Measurements from ENCODE around the gene SLIT1.
"Not testable (repeated sequence)": the region's sequence is repeated elsewhere in the genome, so short reads cannot be mapped to it uniquely, and the experiment has no call there.

SLIT1 gene

DNA sequence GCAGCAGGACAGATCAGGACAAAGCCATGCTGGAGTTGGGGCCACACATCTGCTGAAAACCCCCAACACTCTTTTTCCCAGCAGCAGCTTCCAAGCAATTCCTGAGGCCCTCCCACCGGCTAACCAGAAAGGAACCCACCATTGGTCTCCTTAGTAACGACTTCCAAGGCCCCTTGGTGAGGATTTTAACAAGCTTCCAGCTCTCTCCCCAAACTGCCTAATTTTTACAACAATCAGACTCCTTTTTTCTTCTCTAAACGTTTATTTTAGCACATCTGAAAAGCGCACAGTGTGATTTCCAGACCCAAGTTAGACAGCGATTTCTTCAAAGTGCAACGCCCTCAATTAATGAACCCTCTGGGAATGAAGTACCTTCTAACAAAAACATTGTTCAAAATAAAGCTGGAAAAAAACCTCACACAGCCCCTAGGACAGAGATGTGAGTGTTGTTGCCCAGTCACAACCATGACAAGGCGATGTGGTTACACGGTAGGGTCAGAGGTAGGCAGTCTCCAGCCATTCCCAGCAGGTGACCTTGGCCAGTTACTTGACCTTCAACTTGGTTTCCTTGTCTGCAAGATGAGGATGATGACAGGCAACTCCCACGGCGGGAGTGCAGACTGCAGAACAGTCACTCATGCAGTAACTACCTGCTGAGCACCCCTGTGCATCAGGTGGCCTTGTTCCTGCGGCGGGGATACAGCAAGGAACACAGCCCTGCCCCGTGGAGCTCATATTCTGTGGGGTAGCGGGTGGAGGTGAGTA lies 82.3 kb downstream of the SLIT1 start:
- DNase-seq: no peak

- DNase-seq: no peak
These were observed 83.3 kb downstream of the SLIT1 start for GRCh38 chr10:97102441-97102840.

DNA sequence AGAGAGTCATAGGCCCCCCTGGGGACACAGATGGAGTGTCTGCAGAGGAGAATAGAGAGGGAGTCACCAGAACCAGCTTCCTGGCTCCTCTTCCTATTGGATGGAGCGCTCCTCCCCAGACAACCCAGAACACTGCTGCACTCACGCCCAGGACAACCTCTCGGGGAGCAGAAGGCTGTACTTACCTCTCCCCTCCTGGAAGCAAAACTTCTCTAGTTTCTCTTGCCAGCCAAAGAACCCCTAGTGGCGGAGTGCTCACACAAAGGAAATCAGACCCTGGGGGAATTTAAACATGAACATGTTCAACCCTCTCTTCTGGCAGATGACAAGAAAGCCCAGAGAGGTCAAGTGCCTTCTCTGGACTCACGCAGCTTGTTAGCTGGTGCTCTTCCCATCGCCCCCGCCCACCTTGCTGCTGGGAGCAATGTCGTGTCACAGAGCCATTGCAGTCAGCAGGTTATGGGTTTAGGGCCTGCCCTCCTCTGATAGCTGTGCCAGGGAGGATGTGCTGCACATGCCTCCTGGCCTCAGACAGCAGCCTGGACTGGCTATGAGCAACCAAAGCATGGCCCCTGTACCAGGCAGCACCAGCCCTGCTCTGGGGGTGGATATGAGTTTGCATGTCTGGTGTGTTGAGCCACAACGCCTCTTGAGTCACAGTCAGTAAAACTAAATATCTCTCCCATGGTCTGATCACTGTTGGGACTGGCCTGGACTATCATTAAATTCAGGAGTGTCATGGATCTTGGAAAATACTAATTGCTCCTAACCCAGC lies 84.4 kb downstream of the SLIT1 start:
- no peak for DNase-seq

DNA sequence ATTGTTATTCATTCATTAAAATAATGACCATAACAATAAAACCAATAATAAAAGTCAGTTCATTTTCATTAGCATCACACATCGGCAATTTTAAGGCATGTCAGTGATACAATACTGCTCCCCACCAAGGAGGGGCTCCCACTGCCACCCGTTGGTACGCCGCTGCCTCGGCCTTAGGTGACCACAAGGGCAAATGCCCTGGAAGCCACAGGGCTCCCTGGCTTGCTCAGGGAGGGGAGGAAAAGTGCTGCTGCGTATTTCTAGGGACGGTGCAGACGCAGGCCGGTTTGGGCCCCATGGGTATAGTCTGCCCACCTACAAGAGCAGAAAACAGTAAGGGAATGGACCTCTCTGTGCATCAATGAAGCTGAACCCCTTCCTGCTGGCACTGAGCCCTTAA lies 85.1 kb downstream of the SLIT1 start:
- no peak for DNase-seq

- no peak for DNase-seq
These were observed 85.9 kb downstream of the SLIT1 start for GRCh38 chr10:97099868-97100267.

DNA sequence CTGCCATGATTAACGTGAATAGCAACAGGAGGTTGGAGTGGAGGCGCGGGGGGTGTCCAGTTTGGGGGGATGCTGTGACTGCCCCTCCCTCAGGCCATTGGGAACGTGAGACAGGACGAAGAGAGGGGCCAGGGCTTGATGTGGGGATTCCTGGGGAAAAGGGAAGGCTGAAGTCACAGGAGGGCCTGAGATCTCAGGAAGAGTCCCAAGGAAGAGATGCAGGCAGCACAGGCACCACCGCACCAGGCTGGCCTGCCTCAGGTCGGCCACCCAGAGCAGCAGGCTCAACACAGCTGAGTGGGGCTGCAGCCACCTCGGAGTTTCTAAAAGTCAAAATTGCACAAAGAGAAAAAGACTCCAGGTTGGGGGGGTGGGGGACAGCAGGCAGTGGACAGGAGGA lies 86.7 kb downstream of the SLIT1 start:
- no peak for DNase-seq

DNA sequence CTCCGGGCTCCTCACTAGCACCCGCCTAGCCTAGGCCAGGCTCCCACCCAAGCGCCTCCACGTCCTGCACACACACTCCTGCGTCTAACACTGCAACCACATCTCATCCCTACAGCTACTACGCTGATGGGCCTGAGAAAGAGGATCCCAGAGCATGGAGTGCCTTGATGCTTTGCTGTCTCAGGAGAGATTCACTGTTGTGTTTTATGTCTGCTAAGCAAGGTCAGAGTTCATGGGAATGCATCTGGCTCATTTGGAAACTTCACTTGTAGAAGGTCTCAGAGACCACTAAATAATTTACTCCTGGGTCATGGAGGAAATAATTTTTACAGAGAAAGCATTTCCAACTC lies 88.7 kb downstream of the SLIT1 start:
- DNase-seq: no peak

DNA sequence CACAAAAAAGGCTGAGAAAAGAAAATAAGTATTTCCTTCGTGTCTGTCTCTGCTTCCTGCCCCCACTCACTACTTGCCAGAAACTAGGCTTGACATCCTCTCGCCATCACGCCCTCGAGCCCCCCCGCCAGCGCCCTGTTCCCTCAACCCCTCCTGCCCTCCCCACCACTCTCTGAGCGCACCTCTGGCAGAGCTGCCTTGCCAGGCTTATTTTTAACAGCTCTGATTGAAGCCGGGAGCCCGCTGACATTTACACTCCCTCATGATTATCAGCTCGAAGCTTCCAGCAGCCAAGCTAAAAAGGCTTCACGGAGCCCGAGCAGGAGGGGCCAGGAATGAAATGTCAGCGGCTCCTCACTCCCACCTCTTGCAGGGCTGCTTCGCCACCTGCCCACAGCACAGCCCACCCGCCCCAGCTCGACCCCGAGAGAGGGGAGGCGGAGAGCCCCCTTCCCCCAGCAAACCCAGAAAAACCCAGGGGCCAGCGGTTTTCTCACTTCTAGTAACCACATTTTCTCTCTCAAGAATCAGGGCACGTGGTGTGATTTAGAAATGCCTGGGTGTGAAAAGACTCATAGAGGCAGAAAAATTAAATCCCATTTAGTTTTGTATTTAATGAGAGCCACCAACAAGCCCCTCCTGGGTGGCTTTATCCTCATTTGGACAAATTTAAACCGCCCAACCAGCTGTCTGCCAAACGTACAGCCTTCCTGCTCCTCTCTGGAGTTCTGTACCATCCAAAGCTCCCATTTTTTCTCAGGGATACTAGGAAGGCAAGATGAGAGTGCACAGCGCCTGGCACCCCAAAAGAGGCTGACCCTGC lies 89.3 kb downstream of the SLIT1 start:
- no peak for DNase-seq

GRCh38 chr10:97095701-97096260 lies 90.0 kb downstream of the SLIT1 start:
- no peak for DNase-seq

GRCh38 chr10:97090644-97091043 lies 95.1 kb downstream of the SLIT1 start:
- no peak for DNase-seq

DNA sequence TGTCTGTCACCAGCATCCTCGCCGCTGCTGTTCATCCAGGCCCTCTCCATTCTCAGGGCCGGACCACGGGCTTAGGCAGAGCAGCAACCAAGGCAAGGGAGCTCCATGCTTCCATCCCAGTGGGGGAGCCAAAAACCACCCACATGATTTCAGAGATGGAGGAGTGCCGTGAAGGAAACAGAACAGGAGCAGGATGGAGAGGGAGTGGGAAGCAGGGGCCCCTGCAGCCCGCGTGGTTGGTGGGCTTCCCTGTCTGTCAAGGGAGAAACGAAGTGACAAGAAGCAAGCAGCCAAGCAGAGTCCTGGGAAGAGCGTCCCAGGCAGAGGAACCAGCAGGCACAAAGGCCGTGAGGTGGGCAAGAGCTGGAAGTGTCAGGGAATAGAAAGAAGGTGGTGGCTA lies 95.7 kb downstream of the SLIT1 start:
- no peak for DNase-seq

GRCh38 chr10:97089209-97089870 lies 96.4 kb downstream of the SLIT1 start:
- no peak for DNase-seq

- DNase-seq: no peak
These were observed 98.5 kb downstream of the SLIT1 start for GRCh38 chr10:97087296-97087695.

- no peak for DNase-seq
These were observed 99.2 kb downstream of the SLIT1 start for GRCh38 chr10:97086530-97086929.

DNA sequence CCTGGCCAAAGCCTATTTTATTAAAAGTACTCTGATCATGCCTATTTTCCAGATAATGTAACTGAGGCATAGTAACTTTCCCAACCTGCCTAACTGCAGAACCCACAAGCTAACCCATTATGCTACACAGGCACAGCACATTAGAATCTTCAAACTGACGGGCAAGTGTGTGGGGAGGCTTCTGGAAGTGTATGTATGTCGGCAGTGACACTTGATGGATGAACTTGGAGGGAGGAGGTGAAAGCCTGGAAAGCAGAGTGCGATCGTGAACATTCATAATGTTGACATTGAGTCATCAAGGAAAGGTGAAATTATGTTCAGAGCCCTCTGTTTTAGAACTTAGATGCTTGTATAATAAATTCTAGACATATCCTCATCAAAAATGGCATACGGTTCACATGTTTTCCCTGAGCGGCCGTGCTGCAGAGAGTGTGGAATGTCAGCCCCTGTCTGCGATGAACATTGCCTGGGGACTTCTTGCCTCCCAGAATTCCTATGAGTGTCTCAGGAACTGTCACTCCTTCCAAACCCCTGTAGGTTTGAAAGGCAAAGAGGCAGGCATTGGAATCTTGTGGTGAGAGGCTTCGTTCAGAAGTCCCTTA lies 102.4 kb downstream of the SLIT1 start:
- no peak for DNase-seq

- DNase-seq: not testable (repeated sequence)
These were observed 103.2 kb downstream of the SLIT1 start for GRCh38 chr10:97082575-97082974.

GRCh38 chr10:97081621-97082235 lies 104.0 kb downstream of the SLIT1 start:
- DNase-seq: no peak

DNA sequence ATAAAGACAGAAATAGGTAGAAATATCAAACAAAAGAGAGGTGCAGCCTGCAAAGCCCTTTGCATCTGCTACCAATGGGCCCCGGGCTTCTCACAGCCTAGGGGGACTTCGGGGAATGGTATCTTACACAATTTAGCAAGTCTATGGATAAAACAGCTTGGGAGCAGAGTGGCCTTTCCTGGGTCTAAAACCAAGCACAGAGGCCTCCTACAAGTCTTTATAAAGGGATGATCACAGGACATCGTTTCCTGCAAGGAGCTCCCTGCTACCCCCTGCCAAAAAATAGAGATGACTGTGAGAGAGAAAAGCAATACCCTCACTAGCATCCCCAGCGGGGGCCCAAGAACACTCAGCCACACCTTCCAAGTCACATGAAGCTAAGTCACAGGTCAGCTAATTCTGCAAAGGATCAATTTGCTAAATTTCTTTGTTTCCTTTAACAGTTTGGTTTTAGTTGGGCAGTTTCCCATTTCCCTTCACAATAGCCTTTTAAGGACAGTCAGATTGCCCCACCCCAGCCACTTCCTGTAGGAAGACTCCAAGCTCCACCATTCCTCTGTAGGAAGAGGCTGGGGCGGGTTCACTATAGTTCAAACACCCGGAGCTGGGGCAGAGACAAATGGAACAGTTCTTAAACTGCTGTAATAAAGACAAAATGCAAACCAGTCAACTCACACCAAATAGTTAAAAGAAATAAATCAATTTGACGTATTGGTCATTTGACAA lies 105.5 kb downstream of the SLIT1 start:
- DNase-seq: no peak

GRCh38 chr10:97079448-97079847 lies 106.3 kb downstream of the SLIT1 start:
- DNase-seq: no peak

DNA sequence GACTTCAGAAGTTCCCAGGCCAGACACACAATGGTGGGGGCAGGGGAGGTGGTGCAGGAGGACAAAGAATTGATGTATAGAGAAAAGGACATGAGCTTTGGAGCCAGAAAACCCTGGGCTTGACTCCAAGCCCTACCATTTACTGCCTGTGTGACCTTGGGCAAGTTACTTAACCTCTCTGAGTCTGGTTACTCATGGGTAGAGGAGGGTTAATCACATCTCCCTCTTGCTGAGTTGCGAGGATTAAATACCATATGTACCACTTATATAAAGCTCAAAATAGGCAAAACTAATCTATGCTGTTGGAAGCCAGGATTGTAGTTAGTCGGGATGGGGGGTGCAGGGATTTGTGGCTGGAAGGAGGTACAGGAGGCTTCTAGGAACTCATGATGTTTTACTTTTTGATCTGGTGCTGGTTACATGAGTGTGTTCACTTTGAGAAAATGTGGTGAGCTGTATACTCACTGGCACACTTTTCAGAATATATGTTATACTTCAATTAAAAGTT lies 106.8 kb downstream of the SLIT1 start:
- DNase-seq: no peak

All from NCI-H1930 (cell line).